Hippocampal formation (tissue), 2 donors: ENCODE measurements around the gene F10.

Experiments used
- DNase-seq, 2 donors: peaks; one replicate each; lab custom pipeline; 2025; lab: John Stamatoyannopoulos, UW

Gene F10

GRCh38 chr13:113086991-113087922 lies 35.3 kb upstream of the F10 start:
- DNase-seq, result no peak

- DNase-seq, result no peak
Observed at GRCh38 chr13:113087923-113088690, 34.5 kb upstream of the F10 start.

- DNase-seq, result no peak
Observed at GRCh38 chr13:113088691-113089020, 33.9 kb upstream of the F10 start.

GRCh38 chr13:113089693-113090414 lies 32.7 kb upstream of the F10 start:
- no peak for DNase-seq

- DNase-seq, result no peak
Observed at GRCh38 chr13:113090415-113090770, 32.2 kb upstream of the F10 start.

- DNase-seq, result no peak
Observed at GRCh38 chr13:113090806-113091205, 31.8 kb upstream of the F10 start.

- DNase-seq, result no peak
Observed at GRCh38 chr13:113091211-113091771, 31.3 kb upstream of the F10 start.

- DNase-seq, result no peak
Observed at GRCh38 chr13:113091891-113092775, 30.5 kb upstream of the F10 start.

GRCh38 chr13:113092776-113093579 lies 29.6 kb upstream of the F10 start:
- no peak for DNase-seq

- DNase-seq, result no peak
Observed at GRCh38 chr13:113093580-113094409, 28.8 kb upstream of the F10 start.

GRCh38 chr13:113094410-113094800 lies 28.2 kb upstream of the F10 start:
- DNase-seq, result no peak

- DNase-seq, result no peak
Observed at GRCh38 chr13:113095146-113096051, 27.2 kb upstream of the F10 start.

GRCh38 chr13:113096052-113096744 lies 26.4 kb upstream of the F10 start:
- no peak for DNase-seq

- DNase-seq, result no peak
Observed at GRCh38 chr13:113096745-113097305, 25.8 kb upstream of the F10 start.

GRCh38 chr13:113097651-113098050 lies 24.9 kb upstream of the F10 start:
- DNase-seq, result no peak

GRCh38 chr13:113098162-113098732 lies 24.4 kb upstream of the F10 start:
- no peak for DNase-seq

- no peak for DNase-seq
Observed at GRCh38 chr13:113099142-113099541, 23.5 kb upstream of the F10 start.
